ENCODE measurements around the gene LRSAM1.

- TF ChIP-seq EZH2 (optimal IDR thresholded peaks at IDR 0.05; ENCODE audit: low read depth, low read length): no peak
- TF ChIP-seq CTCF (IDR thresholded peaks at IDR 0.05; ENCODE audit: low read length): no peak
Measured at GRCh38 chr9:127548352-127548881, 97.1 kb downstream of the LRSAM1 start.

Measured in MM.1S (cell line).